SK-N-SH treated with all-trans-retinoic acid at 6 μM for 48 hours (cell line): ENCODE data around the gene FER1L5.

Experiments
- ARNTL ChIP-seq: fragments of 450-650 bp; formaldehyde crosslinking; IDR thresholded peaks from 2 replicates; pipeline ENCODE4 v1.5.0; 2020; ENCODE audit warnings: low read depth, mild to moderate bottlenecking, moderate library complexity, borderline replicate concordance
- CREB5 ChIP-seq: fragments of 250-450 bp; sonication (Bioruptor Pico); IDR thresholded peaks from 2 replicates; pipeline ENCODE4 v1.5.1; 2020; ENCODE audit warnings: low read depth, mild to moderate bottlenecking, moderate library complexity
- CSDC2 ChIP-seq: fragments of 250-450 bp; sonication (Bioruptor Pico); IDR thresholded peaks from 2 replicates; pipeline ENCODE4 v1.5.0; 2020; ENCODE audit warnings: mild to moderate bottlenecking, moderate library complexity
- CSRNP3 ChIP-seq: fragments of 250-450 bp; sonication (Bioruptor Pico); IDR thresholded peaks from 2 replicates; pipeline ENCODE4 v1.5.1; 2021; ENCODE audit warnings: mild to moderate bottlenecking, moderate library complexity
- ESRRG ChIP-seq: fragments of 250-450 bp; sonication (Bioruptor Pico); IDR thresholded peaks from 2 replicates; pipeline ENCODE4 v1.6.1; 2021; ENCODE audit warnings: mild to moderate bottlenecking
- GLIS3 ChIP-seq: fragments of 250-450 bp; sonication (Bioruptor Pico); IDR thresholded peaks from 2 replicates; pipeline ENCODE4 v1.5.0; 2020; ENCODE audit warnings: mild to moderate bottlenecking, moderate library complexity
- PATZ1 ChIP-seq: fragments of 250-450 bp; sonication (Bioruptor Pico); IDR thresholded peaks from 2 replicates; pipeline ENCODE4 v1.8.0; 2020; ENCODE audit warnings: mild to moderate bottlenecking, moderate library complexity, borderline replicate concordance
- POU6F1 ChIP-seq: fragments of 250-450 bp; sonication (Bioruptor Pico); IDR thresholded peaks from 2 replicates; pipeline ENCODE4 v1.8.0; 2021; ENCODE audit warnings: low read depth, mild to moderate bottlenecking, moderate library complexity, borderline replicate concordance
- SNAI2 ChIP-seq: fragments of 250-450 bp; sonication (Bioruptor Pico); IDR thresholded peaks from 2 replicates; pipeline ENCODE4 v1.5.0; 2020; ENCODE audit warnings: mild to moderate bottlenecking, moderate library complexity
- TOX ChIP-seq: fragments of 250-450 bp; sonication (Bioruptor Pico); IDR thresholded peaks from 2 replicates; pipeline ENCODE4 v1.8.0; 2021; ENCODE audit warnings: mild to moderate bottlenecking, moderate library complexity, borderline replicate concordance
- ZC3H10 ChIP-seq: fragments of 250-450 bp; sonication (Bioruptor Pico); IDR thresholded peaks from 2 replicates; pipeline ENCODE4 v1.5.1; 2021; ENCODE audit warnings: mild to moderate bottlenecking, moderate library complexity
- ZFP3 ChIP-seq: fragments of 250-450 bp; sonication (Bioruptor Pico); IDR thresholded peaks from 2 replicates; pipeline ENCODE4 v1.5.0; 2020; ENCODE audit warnings: mild to moderate bottlenecking, moderate library complexity
- ZFP30 ChIP-seq: fragments of 450-650 bp; formaldehyde crosslinking; IDR thresholded peaks from 2 replicates; pipeline ENCODE4 v1.5.0; 2022; ENCODE audit warnings: mild to moderate bottlenecking, moderate library complexity

- TF ChIP-seq CSRNP3 (no peak), PATZ1 (CRISPR knock-in tag) (no peak), ZFP30 (CRISPR knock-in tag) (no peak), CREB5 (CRISPR knock-in tag) (no peak), SNAI2 (CRISPR knock-in tag) (no peak), CSDC2 (CRISPR knock-in tag) (no peak), ARNTL (CRISPR knock-in tag) (no peak), TOX (CRISPR knock-in tag) (no peak), POU6F1 (CRISPR knock-in tag) (no peak), GLIS3 (CRISPR knock-in tag) (no peak), ZFP3 (CRISPR knock-in tag) (no peak), ZC3H10 (no peak), ESRRG (CRISPR knock-in tag) (no peak)
Observed at GRCh38 chr2:96710985-96711384, 68.4 kb downstream of the FER1L5 start.
